CD14-positive monocyte (primary cell): ENCODE results near the gene PRKRA. TPM values are rescaled to one million over a fixed set of nuclear protein-coding genes. Genes with fewer than 3 reads are reported as not detected.

ENCODE experiments used
- DNase-seq, 3 donors: peaks; one replicate each; pipeline ENCODE4 v3.0.0-alpha.2; 2011 to 2022
- H2AFZ ChIP-seq: 2 replicates; pipeline ENCODE4 v1.6.0; 2012; ENCODE audit warnings: mild to moderate bottlenecking, low read depth, low read length, inconsistent platforms; ENCODE audit not compliant: insufficient read depth, poor library complexity, severe bottlenecking
- H3K27ac ChIP-seq, 2 donors: 1 replicate in 1 of 2; 2 replicates in 1 of 2; pipeline ENCODE4 v1.5.1; 2012 to 2013; ENCODE audit warnings: low read length in 2 of 2, control low read depth in 1 of 2, inconsistent platforms in 1 of 2, low read depth in 1 of 2, mild to moderate bottlenecking in 1 of 2
- H3K27me3 ChIP-seq, 2 donors: one replicate each; pipeline versions ENCODE4 v1.6.0 to v1.6.1; 2011 to 2013; ENCODE audit warnings: low read length in 2 of 2; ENCODE audit not compliant: control insufficient read depth in 2 of 2, insufficient read depth in 2 of 2
- H3K36me3 ChIP-seq, 2 donors: replicated peaks in 1 of 2; 1 replicate in 1 of 2; 2 replicates in 1 of 2; pipeline versions ENCODE4 v1.5.1 to v1.6.1; 2012 to 2013; ENCODE audit warnings: low read length in 2 of 2, control low read depth in 1 of 2, inconsistent platforms in 1 of 2, mild to moderate bottlenecking in 1 of 2; ENCODE audit not compliant: insufficient read depth in 2 of 2, control insufficient read depth in 1 of 2
- H3K4me1 ChIP-seq, 2 donors: 1 replicate in 1 of 2; 2 replicates in 1 of 2; pipeline versions ENCODE4 v1.5.1 to v1.6.1; 2012 to 2013; ENCODE audit warnings: low read length in 2 of 2, control low read depth in 1 of 2, inconsistent platforms in 1 of 2, mild to moderate bottlenecking in 1 of 2, moderate library complexity in 1 of 2; ENCODE audit not compliant: insufficient read depth in 2 of 2, control insufficient read depth in 1 of 2
- H3K4me2 ChIP-seq: replicated peaks from 2 replicates; pipeline ENCODE3; 2012; ENCODE audit warnings: low read length, moderate library complexity, mild to moderate bottlenecking; ENCODE audit not compliant: poor library complexity, severe bottlenecking; ENCODE audit errors: extremely low read depth
- H3K4me3 ChIP-seq, 3 experiments: fragments of 200-600 bp in 1 of 3; sonication (generic) in 1 of 3; replicated peaks in 1 of 3; 1 replicate in 2 of 3; 2 replicates in 1 of 3; pipeline ENCODE4 v1.5.1; 2011 to 2013; ENCODE audit warnings: low read length in 3 of 3, mild to moderate bottlenecking in 3 of 3, control low read depth in 2 of 3, low read depth in 2 of 3, inconsistent platforms in 1 of 3, moderate library complexity in 1 of 3
- H3K79me2 ChIP-seq: 2 replicates; pipeline ENCODE4 v1.6.0; 2012; ENCODE audit warnings: mild to moderate bottlenecking, control low read depth, inconsistent platforms, low read length, moderate library complexity; ENCODE audit not compliant: insufficient read depth
- H3K9ac ChIP-seq: 2 replicates; pipeline ENCODE4 v1.6.0; 2017; ENCODE audit warnings: low read length, mild to moderate bottlenecking; ENCODE audit not compliant: insufficient read depth, poor library complexity, severe bottlenecking
- H3K9me3 ChIP-seq, 2 donors: replicated peaks in 1 of 2; 1 replicate in 1 of 2; 2 replicates in 1 of 2; pipeline versions ENCODE4 v1.5.1 to v1.6.1; 2012 to 2013; ENCODE audit warnings: low read length in 2 of 2, control low read depth in 1 of 2; ENCODE audit not compliant: control insufficient read depth in 1 of 2, insufficient read depth in 1 of 2
- H4K20me1 ChIP-seq: 2 replicates; pipeline ENCODE4 v1.6.0; 2012; ENCODE audit warnings: mild to moderate bottlenecking, low read length, control low read depth, moderate library complexity; ENCODE audit not compliant: insufficient read depth
- H3K27ac Mint-ChIP-seq, 7 donors: one replicate each; pipeline ENCODE4 v1.8.0; 2020; ENCODE audit warnings: mild to moderate bottlenecking in 7 of 7, mixed read lengths in 7 of 7, moderate library complexity in 6 of 7, inconsistent platforms in 2 of 7
- H3K27me3 Mint-ChIP-seq, 3 donors: one replicate each; pipeline ENCODE4 v1.8.0; 2021 to 2022; ENCODE audit warnings: low read depth in 3 of 3, mild to moderate bottlenecking in 3 of 3, mixed read lengths in 3 of 3, moderate library complexity in 3 of 3, inconsistent platforms in 1 of 3
- H3K36me3 Mint-ChIP-seq, 2 donors: one replicate each; pipeline ENCODE4 v1.8.0; 2020; ENCODE audit warnings: mixed read lengths in 2 of 2, inconsistent platforms in 1 of 2, mild to moderate bottlenecking in 1 of 2
- H3K4me1 Mint-ChIP-seq: one replicate; pipeline ENCODE4 v1.8.0; 2020; ENCODE audit warnings: mild to moderate bottlenecking, mixed read lengths
- H3K4me3 Mint-ChIP-seq, 2 donors: one replicate each; pipeline ENCODE4 v1.8.0; 2020; ENCODE audit warnings: mild to moderate bottlenecking in 2 of 2, mixed read lengths in 2 of 2, moderate library complexity in 1 of 2
- H3K9me3 Mint-ChIP-seq, 7 donors: one replicate each; pipeline ENCODE4 v1.8.0; 2020 to 2022; ENCODE audit warnings: mixed read lengths in 7 of 7, mild to moderate bottlenecking in 6 of 7, moderate library complexity in 6 of 7, inconsistent platforms in 2 of 7
- WGBS: methylation state at CpG from one replicate; pipeline ENCODE4 v1.1.5; 2013; ENCODE audit warnings: missing lambda C conversion rate; ENCODE audit not compliant: insufficient coverage; 5-methylcytosine and 5-hydroxymethylcytosine counted together
- intact Hi-C, 2 donors: fragments of 100-400 bp; cut with micrococcal nuclease; formaldehyde crosslinking; loops; one replicate each; pipeline versions ENCODE4 v1.15.0 to v1.15.1; 2023
- polyA plus RNA-seq, 3 donors: library from polyadenylated mRNA; depleted of rRNA in 1 of 3; unstranded in 2 of 3; stranded (reverse) in 1 of 3; fragments of 300-500 nt in 2 of 3; fragments of >200 nt in 1 of 3; fragmentation: Illumina TruSeq in 2 of 3; gene quantifications; 1 replicate in 2 of 3; 2 replicates in 1 of 3; pipeline ENCODE4 v1.2.3, GENCODE V29; 2012 to 2021
- TF ChIP-seq, protein P1 (sequence below): fragments of 200-600 bp; IDR thresholded peaks from one replicate; pipeline ENCODE4 v1.8.0; 2022; ENCODE audit warnings: antibody characterized with exemption, mild to moderate bottlenecking

PRKRA gene
- polyA plus RNA-seq, 3 donors: 21.0 to 35.8 (median 35.4) TPM

GRCh38 chr2:178412047-178412446, 38.9 kb downstream of the PRKRA start:
- Histone ChIP-seq H3K27ac (no peak overlapping the region), H3K36me3 (no peaks in the 10 kb centered on the region), H3K4me3 (no peak overlapping the region), H3K79me2 (peaks cover 14% of the 10 kb centered on the region), H3K4me1 (peaks cover 10 to 23% of the 10 kb centered on the region in 2 donors), H2AFZ (peak overlapping the region; percentile 1), H4K20me1 (no peaks in the 10 kb centered on the region), H3K9me3 (no peaks in the 10 kb centered on the region), H3K4me2 (no peak overlapping the region), H3K27me3 (no peaks in the 10 kb centered on the region), H3K9ac (no peak overlapping the region)
- Mint-ChIP-seq H3K27me3 (peaks cover 0 to 4% (median 0%) of the 10 kb centered on the region in 3 donors), H3K27ac (no peak overlapping the region), H3K4me1 (peaks cover 20% of the 10 kb centered on the region), H3K36me3 (no peaks in the 10 kb centered on the region), H3K9me3 (no peaks in the 10 kb centered on the region), H3K4me3 (no peak overlapping the region)
- TF ChIP-seq, protein P1, sequence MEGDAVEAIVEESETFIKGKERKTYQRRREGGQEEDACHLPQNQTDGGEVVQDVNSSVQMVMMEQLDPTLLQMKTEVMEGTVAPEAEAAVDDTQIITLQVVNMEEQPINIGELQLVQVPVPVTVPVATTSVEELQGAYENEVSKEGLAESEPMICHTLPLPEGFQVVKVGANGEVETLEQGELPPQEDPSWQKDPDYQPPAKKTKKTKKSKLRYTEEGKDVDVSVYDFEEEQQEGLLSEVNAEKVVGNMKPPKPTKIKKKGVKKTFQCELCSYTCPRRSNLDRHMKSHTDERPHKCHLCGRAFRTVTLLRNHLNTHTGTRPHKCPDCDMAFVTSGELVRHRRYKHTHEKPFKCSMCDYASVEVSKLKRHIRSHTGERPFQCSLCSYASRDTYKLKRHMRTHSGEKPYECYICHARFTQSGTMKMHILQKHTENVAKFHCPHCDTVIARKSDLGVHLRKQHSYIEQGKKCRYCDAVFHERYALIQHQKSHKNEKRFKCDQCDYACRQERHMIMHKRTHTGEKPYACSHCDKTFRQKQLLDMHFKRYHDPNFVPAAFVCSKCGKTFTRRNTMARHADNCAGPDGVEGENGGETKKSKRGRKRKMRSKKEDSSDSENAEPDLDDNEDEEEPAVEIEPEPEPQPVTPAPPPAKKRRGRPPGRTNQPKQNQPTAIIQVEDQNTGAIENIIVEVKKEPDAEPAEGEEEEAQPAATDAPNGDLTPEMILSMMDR: no peak
- intact Hi-C loops: no loop called here
- DNase-seq: no peak
- whole genome bisulfite sequencing: 60% methylated on average over 1 of the region's 3 CpGs

GRCh38 chr2:178409261-178409660, 41.7 kb downstream of the PRKRA start:
- Histone ChIP-seq H3K79me2 (no peaks in the 10 kb centered on the region), H3K9ac (no peak overlapping the region), H3K27ac (no peak overlapping the region), H3K4me3 (no peak overlapping the region), H3K4me1 (peaks cover 5 to 11% of the 10 kb centered on the region in 2 donors), H3K36me3 (no peaks in the 10 kb centered on the region), H3K4me2 (no peak overlapping the region), H4K20me1 (no peaks in the 10 kb centered on the region), H3K9me3 (no peaks in the 10 kb centered on the region), H2AFZ (no peak overlapping the region), H3K27me3 (no peaks in the 10 kb centered on the region)
- whole genome bisulfite sequencing: no CpG with 5 or more reads among the region's 5 CpGs
- DNase-seq: no peak
- intact Hi-C loops: no loop called here
- H3K4me3 Mint-ChIP-seq: no peak overlapping the region
- no peaks in the 10 kb centered on the region for H3K9me3 Mint-ChIP-seq
- peaks cover 0 to 4% (median 0%) of the 10 kb centered on the region in 3 donors for H3K27me3 Mint-ChIP-seq
- peaks cover 13% of the 10 kb centered on the region for H3K4me1 Mint-ChIP-seq
- no peaks in the 10 kb centered on the region for H3K36me3 Mint-ChIP-seq
- H3K27ac Mint-ChIP-seq: no peak overlapping the region
- TF ChIP-seq, protein P1: no peak
